Mucosa of rectum (tissue), 2 donors: ENCODE measurements around the gene SHC3.

Experiments used
- H3K27ac ChIP-seq, 2 donors: one replicate each; pipeline ENCODE4 v1.7.0; 2013; ENCODE audit warnings: inconsistent platforms in 2 of 2, low read depth in 2 of 2, low read length in 2 of 2
- H3K27me3 ChIP-seq, 2 donors: one replicate each; pipeline ENCODE4 v1.7.0; 2013; ENCODE audit warnings: low read length in 2 of 2; ENCODE audit not compliant: control insufficient read depth in 2 of 2, insufficient read depth in 2 of 2
- H3K36me3 ChIP-seq, 2 donors: one replicate each; pipeline ENCODE4 v1.7.0; 2013; ENCODE audit warnings: low read length in 2 of 2; ENCODE audit not compliant: control insufficient read depth in 2 of 2, insufficient read depth in 2 of 2
- H3K4me1 ChIP-seq, 2 donors: one replicate each; pipeline ENCODE4 v1.7.0; 2013; ENCODE audit warnings: low read length in 2 of 2, mild to moderate bottlenecking in 1 of 2; ENCODE audit not compliant: control insufficient read depth in 2 of 2, insufficient read depth in 2 of 2
- H3K4me3 ChIP-seq, 2 donors: one replicate each; pipeline ENCODE4 v1.7.0; 2013; ENCODE audit warnings: low read length in 2 of 2
- H3K9ac ChIP-seq, 2 donors: one replicate each; pipeline ENCODE4 v1.7.0; 2013; ENCODE audit warnings: low read length in 2 of 2, low read depth in 1 of 2, mild to moderate bottlenecking in 1 of 2
- H3K9me3 ChIP-seq, 2 donors: one replicate each; pipeline ENCODE4 v1.7.0; 2013; ENCODE audit warnings: low read length in 2 of 2; ENCODE audit not compliant: control insufficient read depth in 2 of 2
- donor health status: healthy.
- donor health status: Normal muscosa, but diverticular disease.

Gene SHC3

DNA sequence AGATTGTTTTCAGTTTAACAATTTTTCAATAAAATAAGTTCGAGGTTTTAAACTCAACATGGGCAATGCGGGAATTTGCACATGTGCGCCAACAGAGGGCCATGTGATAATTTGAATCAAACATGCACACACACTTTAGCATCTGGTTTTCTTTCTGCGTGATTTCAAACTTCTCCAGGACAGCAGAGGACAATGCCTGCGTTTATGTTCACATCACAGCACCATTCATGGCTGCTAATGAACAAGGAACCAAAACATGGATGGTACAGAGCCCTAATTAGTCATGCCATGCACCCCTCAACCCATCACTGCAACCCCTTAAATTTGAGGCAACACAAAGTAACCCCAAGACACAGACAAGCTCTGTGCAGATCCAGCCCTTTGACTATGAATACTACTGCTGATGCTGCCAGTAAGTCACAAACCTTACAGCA, 2.8 kb downstream of the SHC3 start:
- Histone ChIP-seq H3K9ac (no peak overlapping the region), H3K27me3 (peaks cover 16 to 31% of the 10 kb centered on the region in 2 donors), H3K4me3 (no peak overlapping the region)

DNA sequence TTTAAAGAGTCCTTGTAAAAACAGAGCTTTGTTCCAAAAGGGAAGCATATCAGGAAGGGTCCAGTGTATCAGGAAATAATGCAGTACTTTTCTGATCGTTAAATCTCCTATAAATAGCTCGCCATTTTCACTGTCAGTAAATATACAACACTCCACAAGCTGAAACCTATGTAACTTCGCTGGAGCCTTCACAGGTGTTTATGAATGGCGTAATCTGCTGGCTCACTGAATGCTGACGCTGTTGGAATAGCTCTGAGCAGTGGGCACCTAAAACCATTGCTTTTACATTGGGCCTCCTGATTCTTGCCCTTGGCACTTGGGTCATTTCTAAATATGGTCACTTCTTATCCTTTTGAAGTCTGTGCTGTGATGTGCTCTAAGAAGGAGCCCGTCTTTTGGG, 4.3 kb downstream of the SHC3 start:
- H3K27ac ChIP-seq, result no peak overlapping the region
- no peaks in the 10 kb centered on the region for H3K36me3 ChIP-seq
- H3K9ac ChIP-seq, result no peak overlapping the region
- H3K4me3 ChIP-seq, result no peak overlapping the region
- H3K27me3 ChIP-seq, result peaks cover 16 to 31% of the 10 kb centered on the region in 2 donors
- H3K4me1 ChIP-seq, result peaks cover 1 to 9% of the 10 kb centered on the region in 2 donors
- no peaks in the 10 kb centered on the region for H3K9me3 ChIP-seq

More for the DNA sequence above, 2.8 kb downstream of the SHC3 start:
- H3K9me3 ChIP-seq, result no peaks in the 10 kb centered on the region
- H3K4me1 ChIP-seq, result peaks cover 11 to 20% of the 10 kb centered on the region in 2 donors
- no peak overlapping the region for H3K27ac ChIP-seq
- H3K36me3 ChIP-seq, result no peaks in the 10 kb centered on the region

DNA sequence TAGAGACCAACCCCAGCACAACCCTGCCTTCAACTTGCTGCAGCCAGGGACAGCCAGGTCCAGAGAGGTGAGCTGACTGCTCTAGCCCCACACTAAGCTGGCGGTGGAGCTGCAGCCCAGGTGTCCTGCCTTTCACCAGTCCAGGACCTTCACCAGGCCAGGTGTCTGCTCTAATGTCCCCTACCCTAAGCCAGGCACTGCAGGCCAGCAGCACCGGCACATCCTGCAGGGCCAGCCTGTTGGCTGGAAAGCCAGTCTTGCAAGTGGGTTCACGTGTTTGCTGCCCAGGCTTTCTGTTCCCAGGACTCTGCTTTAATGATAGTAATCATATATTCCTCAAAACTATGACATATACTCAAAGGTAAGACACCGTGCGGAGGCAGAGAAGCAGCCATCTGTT, 5.5 kb downstream of the SHC3 start:
- Histone ChIP-seq H3K27me3 (peaks cover 16 to 29% of the 10 kb centered on the region in 2 donors), H3K4me3 (no peak overlapping the region), H3K4me1 (peaks cover 0 to under 1% of the 10 kb centered on the region in 2 donors), H3K9ac (no peak overlapping the region), H3K36me3 (no peaks in the 10 kb centered on the region), H3K27ac (no peak overlapping the region), H3K9me3 (no peaks in the 10 kb centered on the region)

DNA sequence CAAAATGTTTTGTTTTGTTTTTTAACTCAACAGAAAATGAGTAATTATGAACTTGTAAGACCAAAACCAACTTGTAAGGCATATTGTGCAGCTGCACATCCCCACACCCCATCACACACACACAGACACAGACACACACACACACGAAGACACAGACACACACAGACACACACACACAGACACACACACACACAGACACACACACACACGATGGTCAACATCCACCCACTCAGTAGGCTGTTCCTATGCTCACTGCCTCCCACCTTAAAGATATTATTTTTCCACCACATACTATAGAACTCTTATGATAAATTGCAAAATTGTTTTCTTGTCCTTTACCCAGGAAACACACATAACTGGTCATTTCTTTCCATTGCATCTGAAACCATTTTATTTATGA, 6.2 kb downstream of the SHC3 start:
- no peaks in the 10 kb centered on the region for H3K4me1 ChIP-seq
- no peaks in the 10 kb centered on the region for H3K36me3 ChIP-seq

DNA sequence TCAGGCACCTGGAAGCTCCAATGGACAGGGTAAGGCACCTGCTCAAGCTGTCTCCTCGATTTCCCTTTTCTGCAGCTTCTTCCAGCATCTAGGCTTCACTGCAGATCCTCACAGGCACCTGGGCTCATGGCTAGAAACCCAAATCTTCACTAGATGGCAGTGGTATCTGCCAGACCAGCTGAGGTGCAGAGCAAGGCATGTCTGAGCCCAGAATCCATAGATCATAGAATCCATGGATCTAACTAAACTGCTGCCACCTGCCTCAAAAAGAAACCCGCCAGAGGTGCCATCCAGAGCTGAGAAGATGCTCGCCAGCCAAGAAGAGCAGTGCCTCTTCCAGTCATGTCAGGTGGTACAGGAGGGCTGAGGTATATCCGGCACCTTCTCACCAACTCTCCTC, 6.9 kb downstream of the SHC3 start:
- Histone ChIP-seq H3K9ac (no peak overlapping the region), H3K27ac (no peak overlapping the region), H3K4me1 (no peaks in the 10 kb centered on the region), H3K9me3 (no peaks in the 10 kb centered on the region), H3K36me3 (no peaks in the 10 kb centered on the region), H3K4me3 (no peak overlapping the region), H3K27me3 (peaks cover 6 to 20% of the 10 kb centered on the region in 2 donors)

More for the DNA sequence above, 6.2 kb downstream of the SHC3 start:
- Histone ChIP-seq H3K27ac (no peak overlapping the region), H3K9ac (no peak overlapping the region), H3K27me3 (peaks cover 13 to 26% of the 10 kb centered on the region in 2 donors), H3K4me3 (no peak overlapping the region), H3K9me3 (no peaks in the 10 kb centered on the region)

DNA sequence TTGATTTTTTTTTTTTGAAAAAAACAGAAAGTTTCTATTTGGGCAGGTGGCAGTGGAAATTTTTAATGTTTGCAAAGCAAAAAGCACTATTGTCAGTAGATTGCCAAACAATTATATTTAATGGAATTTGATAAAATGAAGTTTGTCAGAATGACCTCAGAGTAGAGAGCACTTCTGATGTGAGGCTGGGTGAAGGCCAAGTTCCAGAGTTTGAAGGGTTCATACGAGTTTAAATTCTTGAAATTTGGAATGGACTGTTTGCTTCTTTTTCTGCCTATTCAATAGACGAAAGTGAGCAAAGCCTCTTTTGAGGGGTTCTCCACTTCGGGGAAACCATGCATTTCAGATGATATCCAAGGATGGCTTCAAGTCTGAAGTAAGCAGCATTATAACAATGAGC, 7.4 kb downstream of the SHC3 start:
- H3K27ac ChIP-seq, result no peak overlapping the region
- no peak overlapping the region for H3K9ac ChIP-seq
- no peaks in the 10 kb centered on the region for H3K36me3 ChIP-seq
- H3K4me1 ChIP-seq, result no peaks in the 10 kb centered on the region
- H3K9me3 ChIP-seq, result no peaks in the 10 kb centered on the region
- no peak overlapping the region for H3K4me3 ChIP-seq
- H3K27me3 ChIP-seq, result peaks cover 5 to 18% of the 10 kb centered on the region in 2 donors

DNA sequence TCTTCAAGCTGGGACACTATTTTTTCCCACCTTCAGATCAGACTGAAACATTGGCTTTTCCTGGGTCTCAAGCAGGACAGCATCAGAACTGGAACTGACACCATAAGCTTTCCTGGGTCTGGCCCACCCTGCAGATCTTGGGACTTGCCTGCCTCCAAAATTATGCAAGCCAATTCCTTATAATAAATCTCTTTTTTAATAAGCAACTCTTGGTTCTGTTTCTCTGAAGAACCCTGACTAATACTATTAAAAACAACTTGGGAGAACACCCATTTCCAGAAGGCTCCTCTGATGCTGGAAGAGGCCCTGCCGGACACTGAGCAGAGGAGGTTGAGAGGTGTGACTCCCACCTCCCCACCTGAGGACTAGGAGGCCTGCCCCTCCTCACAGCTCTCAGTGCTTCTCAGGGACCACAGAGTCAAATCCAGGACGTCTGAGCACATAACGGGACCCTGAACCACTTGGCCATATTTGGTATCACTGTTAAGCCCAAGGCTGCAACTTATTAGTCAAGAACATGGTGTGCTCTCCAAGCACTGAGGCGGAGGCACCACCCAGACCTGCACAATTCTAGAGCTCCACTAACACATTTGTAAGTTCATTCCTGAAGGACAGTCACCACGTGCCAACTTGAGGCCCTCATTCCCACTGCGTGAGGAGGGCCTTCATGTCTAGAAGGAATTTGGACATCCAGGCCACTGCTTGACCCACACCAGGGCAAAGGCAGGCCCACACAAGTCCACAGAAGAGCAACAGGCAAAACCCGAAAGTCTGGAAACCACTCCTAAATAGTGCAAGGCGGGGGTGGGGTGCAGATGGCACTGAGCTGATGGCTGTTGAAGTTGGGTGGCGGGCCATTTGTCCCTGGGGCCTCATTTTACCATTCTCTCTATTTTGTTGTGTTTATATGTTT, 9.5 kb downstream of the SHC3 start:
- Histone ChIP-seq H3K9me3 (no peaks in the 10 kb centered on the region), H3K27me3 (peaks cover 0 to 4% of the 10 kb centered on the region in 2 donors), H3K4me3 (no peak overlapping the region), H3K27ac (no peak overlapping the region), H3K36me3 (no peaks in the 10 kb centered on the region), H3K4me1 (no peaks in the 10 kb centered on the region), H3K9ac (no peak overlapping the region)

DNA sequence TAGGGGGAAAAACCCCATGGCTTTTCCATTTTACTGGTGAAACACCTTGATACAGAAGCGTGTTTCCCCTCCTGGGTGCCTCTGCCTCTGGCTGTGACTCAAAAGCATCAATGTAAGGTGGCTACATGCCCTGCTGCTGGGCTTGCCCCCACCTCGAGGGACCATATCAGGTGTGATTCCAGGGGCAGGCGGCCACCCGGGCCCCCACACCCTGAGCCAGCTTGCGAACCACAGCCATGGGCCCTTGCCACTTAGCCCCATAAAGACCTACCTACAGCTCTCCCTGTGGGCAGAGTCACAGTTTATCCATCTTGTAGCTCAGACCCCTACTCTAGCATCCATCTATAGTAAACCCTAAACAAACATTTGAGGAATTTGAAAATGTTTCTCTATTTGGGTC, 10.8 kb downstream of the SHC3 start:
- Histone ChIP-seq H3K4me1 (no peaks in the 10 kb centered on the region), H3K4me3 (no peak overlapping the region), H3K9me3 (no peaks in the 10 kb centered on the region), H3K27me3 (peaks cover 0 to under 1% of the 10 kb centered on the region in 2 donors), H3K27ac (no peak overlapping the region), H3K36me3 (no peaks in the 10 kb centered on the region), H3K9ac (no peak overlapping the region)

DNA sequence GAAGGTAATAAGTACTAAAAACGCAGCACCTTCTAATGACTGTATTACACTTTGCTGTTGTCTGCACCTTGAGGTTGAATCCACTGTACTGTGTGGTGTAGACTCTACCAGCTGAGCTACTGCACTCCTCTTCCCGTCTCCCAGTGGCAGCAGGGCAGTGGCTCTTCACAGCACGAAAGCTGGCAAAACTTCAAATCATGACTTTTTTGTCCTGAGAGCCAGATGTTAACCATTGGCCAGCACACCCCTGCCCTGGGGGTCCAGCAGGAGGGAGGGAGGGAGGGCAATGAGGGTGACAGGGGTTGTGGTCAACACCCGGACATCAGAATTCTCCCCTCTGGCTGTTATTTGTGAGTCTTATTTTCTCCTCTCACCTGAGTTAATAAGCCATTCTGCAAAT, 11.8 kb downstream of the SHC3 start:
- Histone ChIP-seq H3K9me3 (no peaks in the 10 kb centered on the region), H3K9ac (no peak overlapping the region), H3K36me3 (no peaks in the 10 kb centered on the region), H3K27ac (no peak overlapping the region), H3K4me1 (no peaks in the 10 kb centered on the region), H3K27me3 (no peaks in the 10 kb centered on the region), H3K4me3 (no peak overlapping the region)

DNA sequence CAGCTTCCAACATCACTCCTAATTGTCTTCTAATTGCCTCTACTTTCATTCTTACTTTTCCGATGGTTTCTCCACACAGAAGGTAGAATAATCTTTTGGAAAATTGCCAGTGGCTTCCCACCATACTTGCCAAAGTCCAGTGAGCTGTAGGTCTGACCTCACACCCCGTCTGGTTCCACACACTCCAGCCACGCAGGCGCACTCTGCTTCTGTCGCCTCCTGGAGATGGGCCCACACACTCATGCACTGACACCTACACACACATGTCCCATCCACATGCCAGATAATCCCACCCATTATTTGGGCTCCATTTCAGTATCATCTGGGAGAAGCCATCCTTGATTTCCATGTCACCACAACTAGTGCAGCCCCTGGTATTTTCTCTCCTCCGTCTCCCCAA, 12.7 kb downstream of the SHC3 start:
- Histone ChIP-seq H3K9me3 (no peaks in the 10 kb centered on the region), H3K9ac (no peak overlapping the region)

More for the DNA sequence above, 12.7 kb downstream of the SHC3 start:
- Histone ChIP-seq H3K27ac (no peak overlapping the region), H3K4me3 (no peak overlapping the region), H3K36me3 (no peaks in the 10 kb centered on the region), H3K27me3 (no peaks in the 10 kb centered on the region), H3K4me1 (no peaks in the 10 kb centered on the region)
